ENCODE results near the gene ARAP3. TPM values are rescaled to one million over a fixed set of nuclear protein-coding genes. Genes with fewer than 3 reads are reported as not detected.
A peak's percentile ranks its signal among the peaks of the same experiment; 100 is the strongest.

ARAP3 gene
- total and polyA plus RNA-seq, 8 donors, result 1.2 to 11.9 (median 2.3) TPM

DNA sequence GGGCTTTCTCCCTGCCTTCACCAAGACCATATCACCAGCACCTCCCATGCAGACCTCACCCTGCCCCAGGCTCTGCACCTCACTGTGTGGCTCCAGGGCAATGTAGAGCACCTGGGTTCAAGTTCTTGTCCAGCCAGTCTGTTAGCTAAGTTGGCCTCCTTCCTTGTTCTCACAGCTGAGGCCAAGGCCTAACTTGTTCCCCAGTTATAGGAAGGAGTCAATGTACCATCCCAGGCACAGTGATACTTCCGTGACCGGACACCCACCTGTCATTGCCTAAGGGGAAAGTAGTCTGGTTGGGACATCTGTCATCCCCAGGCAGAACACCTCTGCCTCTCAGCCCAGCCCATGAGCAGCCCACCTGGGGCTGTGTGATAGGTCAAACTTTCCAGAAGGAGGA is 14.4 kb upstream of the ARAP3 start:
- Histone ChIP-seq H3K9me3 (no peaks in the 10 kb centered on the region), H3K4me3 (no peak overlapping the region), H3K4me1 (peaks cover 0 to 3% (median 3%) of the 10 kb centered on the region in 3 donors), H3K36me3 (no peaks in the 10 kb centered on the region), H3K27ac (no peak overlapping the region), H3K27me3 (peaks cover 0 to 7% (median 2%) of the 10 kb centered on the region in 4 donors)
- ATAC-seq (no peak), DNase-seq (no peak), FAIRE-seq (no peak)
- intact Hi-C loops (cut with DNase I), result no loop called here
- 79 to 93% methylated on average over 2 of the region's 2 CpGs for WGBS, 2 donors
- no peak for TF ChIP-seq CTCF (IDR thresholded peaks at IDR 0.05)

- intact Hi-C loops (cut with DNase I), result no loop called here
- Histone ChIP-seq H3K27me3 (peaks cover 0 to 7% (median 2%) of the 10 kb centered on the region in 4 donors), H3K27ac (no peak overlapping the region), H3K4me3 (no peak overlapping the region), H3K36me3 (no peaks in the 10 kb centered on the region), H3K4me1 (peaks cover 0 to 3% (median 3%) of the 10 kb centered on the region in 3 donors), H3K9me3 (no peaks in the 10 kb centered on the region)
- peak in 2 of 4 donors; percentile 24 to 49 for ATAC-seq
- 41 to 45% methylated on average over 11 of the region's 11 CpGs for WGBS, 2 donors
- TF ChIP-seq CTCF (IDR thresholded peaks at IDR 0.05), result no peak
- FAIRE-seq, result no peak
- DNase-seq, result no peak
These were observed 13.7 kb upstream of the ARAP3 start for GRCh38 chr5:141695627-141696215.

DNA sequence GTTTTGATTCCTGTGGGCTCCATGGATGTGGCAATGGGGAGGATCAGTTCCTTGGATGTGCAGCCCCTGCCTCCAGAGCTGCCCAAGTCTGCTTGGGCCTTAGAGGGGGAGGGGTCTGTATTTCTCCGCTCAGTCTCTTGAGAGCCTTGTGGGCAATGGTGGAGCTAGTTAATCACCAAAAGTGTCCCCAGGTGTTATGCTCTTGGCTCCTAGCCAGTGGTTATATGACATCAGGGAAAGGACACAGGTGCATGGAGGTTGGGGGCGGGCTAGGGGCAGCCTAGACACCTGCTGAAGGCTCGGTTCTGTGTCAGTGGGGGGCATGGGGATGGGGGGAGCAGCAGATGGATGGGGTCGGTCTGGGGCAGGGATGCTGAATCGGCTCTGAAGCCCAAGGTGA is 12.4 kb upstream of the ARAP3 start:
- H3K4me3 ChIP-seq, result no peak overlapping the region
- WGBS, 2 donors, result 47 to 50% methylated on average over 5 of the region's 5 CpGs
- no peak for TF ChIP-seq CTCF (IDR thresholded peaks at IDR 0.05)
- no peaks in the 10 kb centered on the region for H3K36me3 ChIP-seq
- no peak overlapping the region for H3K27ac ChIP-seq
- no peak for FAIRE-seq
- no peaks in the 10 kb centered on the region for H3K9me3 ChIP-seq
- H3K27me3 ChIP-seq, result peaks cover 0 to 3% (median 0%) of the 10 kb centered on the region in 4 donors
- intact Hi-C loops (cut with DNase I), result loop anchor here in 1 of 3 donors (5.0 kb wide), 1 partner anchor 263 kb away; the partner anchor contains the start of gene PCDH12
- no peak for ATAC-seq
- H3K4me1 ChIP-seq, result peaks cover 0 to 3% (median 3%) of the 10 kb centered on the region in 3 donors
- no peak for DNase-seq

DNA sequence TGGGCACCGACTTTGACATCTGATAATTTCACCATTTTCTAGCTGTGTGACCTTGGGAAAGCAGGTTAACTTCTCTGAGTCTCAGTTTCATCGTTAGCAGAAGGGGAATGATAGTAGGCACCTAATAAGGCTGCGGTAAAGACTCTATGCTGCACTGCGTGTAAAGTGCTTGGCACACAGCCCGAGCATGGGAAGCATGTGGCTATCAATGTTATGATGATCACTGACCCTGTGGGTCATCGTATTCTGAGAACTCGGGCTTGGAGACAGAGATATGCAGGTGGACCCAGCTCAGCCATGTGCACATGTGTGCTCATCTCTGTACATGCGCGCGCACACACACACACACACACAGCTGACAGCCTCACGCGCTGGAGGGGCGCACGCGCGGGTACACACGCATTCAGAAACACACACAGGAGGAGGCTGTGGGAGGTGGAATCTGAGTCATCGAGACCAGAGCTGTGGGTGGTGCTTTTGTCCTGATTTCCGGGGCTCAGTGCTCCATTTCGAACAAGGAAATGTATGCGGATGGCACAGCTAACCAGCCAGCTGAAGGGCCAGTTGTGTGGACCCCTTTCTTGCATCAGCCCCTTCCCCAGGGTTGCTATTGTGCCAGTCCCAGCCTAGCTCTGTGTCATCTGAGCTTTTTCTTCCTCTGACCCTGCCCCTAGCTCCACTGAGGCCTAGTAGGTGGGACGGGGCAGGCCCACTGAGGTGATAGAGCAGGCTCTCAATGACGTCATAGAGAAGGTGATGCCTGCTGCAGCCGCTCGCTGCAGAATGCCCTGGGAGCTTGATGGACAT is 11.1 kb upstream of the ARAP3 start:
- Histone ChIP-seq H3K9me3 (no peaks in the 10 kb centered on the region), H3K27ac (no peak overlapping the region), H3K27me3 (peaks cover 0 to 3% (median 0%) of the 10 kb centered on the region in 4 donors), H3K36me3 (no peaks in the 10 kb centered on the region), H3K4me1 (peaks cover 0 to 3% (median 3%) of the 10 kb centered on the region in 3 donors), H3K4me3 (no peak overlapping the region)
- ATAC-seq, result peak in 1 of 4 donors; percentile 18
- no peak for FAIRE-seq
- no peak for DNase-seq
- intact Hi-C loops (cut with DNase I), result loop anchor here in 1 of 3 donors (5.0 kb wide), 1 partner anchor 264 kb away; the partner anchor contains the start of gene PCDH12
- TF ChIP-seq CTCF (IDR thresholded peaks at IDR 0.05), result no peak
- 67 to 74% methylated on average over 25 of the region's 25 CpGs for WGBS, 2 donors
